Measurements from ENCODE around the gene NOS2.

GRCh38 chr17:27778183-27778582 lies 22.1 kb downstream of the NOS2 start:
- TF ChIP-seq CTCF (IDR thresholded peaks at IDR 0.05) (no peak), POLR2A (IDR thresholded peaks at IDR 0.05; ENCODE audit: low read depth) (no peak), EP300 (IDR thresholded peaks at IDR 0.05) (no peak)

Measured in esophagus muscularis mucosa (tissue), 4 donors.